Esophagus squamous epithelium (tissue), 5 donors: ENCODE measurements around the gene ZFHX3. TPM values are rescaled to one million over a fixed set of nuclear protein-coding genes. Genes with fewer than 3 reads are reported as not detected.

Source experiments
- DNase-seq: peaks from one replicate; lab custom pipeline; 2025; lab: John Stamatoyannopoulos, UW
- H3K27ac ChIP-seq, 4 donors: fragments of 200-600 bp; sonication (generic); one replicate each; pipeline ENCODE4 v1.5.1; 2016 to 2019; ENCODE audit warnings: mild to moderate bottlenecking in 1 of 4
- H3K27me3 ChIP-seq, 4 donors: fragments of 200-600 bp; sonication (generic); 1 replicate in 3 of 4; 2 replicates in 1 of 4; pipeline versions ENCODE4 v1.5.1 to v1.6.0; 2017 to 2021; ENCODE audit warnings: antibody characterized with exemption in 1 of 4
- H3K36me3 ChIP-seq, 3 donors: fragments of 200-600 bp; sonication (generic); one replicate each; pipeline ENCODE4 v1.5.1; 2016 to 2019
- H3K4me1 ChIP-seq, 3 donors: fragments of 200-600 bp; sonication (generic); one replicate each; pipeline ENCODE4 v1.5.1; 2017 to 2019
- H3K4me3 ChIP-seq, 4 donors: fragments of 200-600 bp; sonication (generic); 1 replicate in 3 of 4; 2 replicates in 1 of 4; pipeline ENCODE4 v1.5.1; 2016 to 2019; ENCODE audit warnings: mild to moderate bottlenecking in 2 of 4, moderate library complexity in 1 of 4
- H3K9me3 ChIP-seq, 3 donors: fragments of 200-600 bp; sonication (generic); one replicate each; pipeline ENCODE4 v1.5.1; 2016 to 2019
- CTCF ChIP-seq, 6 experiments: fragments of 450-650 bp in 4 of 6; fragments of 200-600 bp in 2 of 6; sonication (generic) in 2 of 6; IDR thresholded peaks; one replicate each; pipeline ENCODE4 v1.5.1; 2016 to 2019; ENCODE audit warnings: antibody characterized with exemption in 6 of 6, mild to moderate bottlenecking in 4 of 6, moderate library complexity in 4 of 6
- POLR2A ChIP-seq, 4 donors: fragments of 450-650 bp; IDR thresholded peaks; one replicate each; pipeline ENCODE4 v1.6.1; 2017; ENCODE audit warnings: antibody characterized with exemption in 4 of 4, mild to moderate bottlenecking in 4 of 4, moderate library complexity in 3 of 4
- WGBS, 2 donors: methylation state at CpG; one replicate each; pipeline ENCODE4 v1.1.5; 2018; 5-methylcytosine and 5-hydroxymethylcytosine counted together
- intact Hi-C: fragments of 100-400 bp; cut with DNase I; formaldehyde crosslinking; loops from one replicate; pipeline ENCODE4 v1.15.0; 2022
- total RNA-seq, 4 donors: library from RNA; depleted of rRNA; stranded (reverse); fragments of >200 nt; gene quantifications; one replicate each; pipeline ENCODE4 v1.1.0, GENCODE V29; 2016
- donor health status: DM: yes; HTN: yes; CAD: no.

ZFHX3 gene
- total RNA-seq, 4 donors from 2014 or later: 3.5 to 12.8 (median 4.5) TPM

- 74 to 88% methylated on average over 8 to 18 of the region's 19 CpGs for WGBS, 2 donors
- no peaks in the 10 kb centered on the region for H3K27me3 ChIP-seq
- TF ChIP-seq POLR2A (IDR thresholded peaks at IDR 0.05): no peak
- TF ChIP-seq CTCF (IDR thresholded peaks at IDR 0.05): no peak
- no peak for DNase-seq
- H3K4me3 ChIP-seq: no peak overlapping the region
- intact Hi-C loops: no loop called here
- H3K9me3 ChIP-seq: no peaks in the 10 kb centered on the region
- H3K27ac ChIP-seq: peak overlapping the region in 2 of 4 donors; percentile 42 to 64
- H3K4me1 ChIP-seq: peaks cover 19 to 62% (median 37%) of the 10 kb centered on the region in 3 donors
- no peaks in the 10 kb centered on the region for H3K36me3 ChIP-seq
These were observed 29.0 kb downstream of the ZFHX3 start for GRCh38 chr16:73018821-73019456.

- intact Hi-C loops: no loop called here
- no peak for DNase-seq
- Histone ChIP-seq H3K9me3 (no peaks in the 10 kb centered on the region), H3K4me3 (no peak overlapping the region), H3K4me1 (peaks cover 19 to 61% (median 37%) of the 10 kb centered on the region in 3 donors), H3K27ac (no peak overlapping the region), H3K36me3 (no peaks in the 10 kb centered on the region), H3K27me3 (no peaks in the 10 kb centered on the region)
- TF ChIP-seq POLR2A (IDR thresholded peaks at IDR 0.05) (no peak), CTCF (IDR thresholded peaks at IDR 0.05) (no peak)
- 52 to 55% methylated on average over 5 of the region's 5 CpGs for WGBS, 2 donors
These were observed 30.6 kb downstream of the ZFHX3 start for GRCh38 chr16:73017321-73017720.

- H3K4me1 ChIP-seq: peaks cover 19 to 61% (median 37%) of the 10 kb centered on the region in 3 donors
- no peaks in the 10 kb centered on the region for H3K36me3 ChIP-seq
- TF ChIP-seq POLR2A (IDR thresholded peaks at IDR 0.05) (no peak), CTCF (IDR thresholded peaks at IDR 0.05) (no peak)
- H3K27ac ChIP-seq: no peak overlapping the region
- no peak for DNase-seq
- WGBS, 2 donors: 73 to 76% methylated on average over 2 of the region's 2 CpGs
- H3K9me3 ChIP-seq: no peaks in the 10 kb centered on the region
- no peaks in the 10 kb centered on the region for H3K27me3 ChIP-seq
- intact Hi-C loops: no loop called here
- no peak overlapping the region for H3K4me3 ChIP-seq
These were observed 31.5 kb downstream of the ZFHX3 start for GRCh38 chr16:73016488-73016830.

GRCh38 chr16:73015612-73016487 is 32.1 kb downstream of the ZFHX3 start:
- Histone ChIP-seq H3K9me3 (no peaks in the 10 kb centered on the region), H3K27ac (no peak overlapping the region), H3K4me3 (no peak overlapping the region), H3K4me1 (peaks cover 19 to 63% (median 37%) of the 10 kb centered on the region in 3 donors), H3K27me3 (no peaks in the 10 kb centered on the region), H3K36me3 (no peaks in the 10 kb centered on the region)
- TF ChIP-seq CTCF (IDR thresholded peaks at IDR 0.05): no peak
- no peak for TF ChIP-seq POLR2A (IDR thresholded peaks at IDR 0.05)
- no peak for DNase-seq
- intact Hi-C loops: no loop called here
- WGBS, 2 donors: 35 to 56% methylated on average over 8 to 11 of the region's 18 CpGs

GRCh38 chr16:73014768-73015167 is 33.2 kb downstream of the ZFHX3 start:
- TF ChIP-seq CTCF (IDR thresholded peaks at IDR 0.05): no peak
- TF ChIP-seq POLR2A (IDR thresholded peaks at IDR 0.05): no peak
- no peak for DNase-seq
- H3K9me3 ChIP-seq: no peaks in the 10 kb centered on the region
- WGBS, 2 donors: 82 to 89% methylated on average over 2 to 3 of the region's 3 CpGs
- H3K27ac ChIP-seq: no peak overlapping the region
- no peaks in the 10 kb centered on the region for H3K36me3 ChIP-seq
- H3K4me1 ChIP-seq: peaks cover 15 to 63% (median 38%) of the 10 kb centered on the region in 3 donors
- H3K4me3 ChIP-seq: no peak overlapping the region
- intact Hi-C loops: no loop called here
- no peaks in the 10 kb centered on the region for H3K27me3 ChIP-seq
